IgD-negative memory B cell (primary cell): ENCODE measurements around the gene CDCA3. TPM values are rescaled to one million over a fixed set of nuclear protein-coding genes. Genes with fewer than 3 reads are reported as not detected.

Source experiments
- H3K27ac Mint-ChIP-seq, 3 donors: one replicate each; pipeline ENCODE4 v1.8.0; 2020 to 2022; ENCODE audit warnings: mild to moderate bottlenecking in 3 of 3, mixed read lengths in 3 of 3, moderate library complexity in 1 of 3
- H3K27me3 Mint-ChIP-seq: one replicate; pipeline ENCODE4 v1.8.0; 2021; ENCODE audit warnings: mixed read lengths
- H3K36me3 Mint-ChIP-seq: one replicate; pipeline ENCODE4 v1.8.0; 2020; ENCODE audit warnings: mild to moderate bottlenecking, mixed read lengths
- H3K4me1 Mint-ChIP-seq, 3 donors: one replicate each; pipeline ENCODE4 v1.8.0; 2020 to 2022; ENCODE audit warnings: mixed read lengths in 3 of 3, mild to moderate bottlenecking in 1 of 3
- H3K4me3 Mint-ChIP-seq, 4 donors: one replicate each; pipeline ENCODE4 v1.8.0; 2020 to 2022; ENCODE audit warnings: mild to moderate bottlenecking in 4 of 4, mixed read lengths in 4 of 4, moderate library complexity in 3 of 4
- H3K9me3 Mint-ChIP-seq, 3 donors: one replicate each; pipeline ENCODE4 v1.8.0; 2020 to 2021; ENCODE audit warnings: mixed read lengths in 3 of 3, mild to moderate bottlenecking in 1 of 3
- polyA plus RNA-seq: library from polyadenylated mRNA; unstranded; fragments of 300-500 nt; fragmentation: Illumina TruSeq; gene quantifications from one replicate; pipeline ENCODE4 v1.2.3, GENCODE V29; 2021

The CDCA3 gene
- polyA plus RNA-seq, 1 donor from 2014 or later, result 0.60 TPM

GRCh38 chr12:6816598-6816997, 34.5 kb downstream of the CDCA3 start:
- H3K27ac Mint-ChIP-seq, result peak overlapping the region in 1 of 3 donors; percentile 29
- peaks cover 2% of the 10 kb centered on the region for H3K36me3 Mint-ChIP-seq
- peaks cover 10 to 13% (median 13%) of the 10 kb centered on the region in 3 donors for H3K4me1 Mint-ChIP-seq
- no peak overlapping the region for H3K4me3 Mint-ChIP-seq
- peaks cover 13% of the 10 kb centered on the region for H3K27me3 Mint-ChIP-seq
- H3K9me3 Mint-ChIP-seq, result peaks cover 0 to 2% (median 0%) of the 10 kb centered on the region in 3 donors

DNA sequence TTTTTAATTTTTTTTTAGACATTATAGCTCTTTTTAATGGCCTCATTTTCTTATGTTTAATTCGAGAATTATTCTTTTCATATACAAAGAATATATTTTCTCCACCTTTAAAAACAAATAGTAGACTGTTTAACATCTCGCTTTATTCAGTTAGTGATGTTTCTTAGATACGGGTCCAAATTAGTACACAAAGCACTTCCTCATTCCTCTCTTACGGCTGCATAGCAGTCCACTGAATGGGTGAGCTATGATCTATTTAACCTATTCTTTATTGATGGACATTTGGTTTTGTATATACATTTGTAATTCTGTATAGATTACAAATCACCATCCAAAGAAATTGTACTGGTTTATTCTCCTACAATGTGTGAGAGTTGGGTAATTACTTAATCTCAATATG, 37.7 kb downstream of the CDCA3 start:
- Mint-ChIP-seq H3K27ac (no peak overlapping the region), H3K4me1 (peaks cover 10 to 14% (median 13%) of the 10 kb centered on the region in 3 donors), H3K4me3 (peak overlapping the region in 1 of 4 donors; percentile 21), H3K27me3 (peaks cover 5% of the 10 kb centered on the region), H3K36me3 (no peaks in the 10 kb centered on the region), H3K9me3 (peaks cover 0 to 2% (median 0%) of the 10 kb centered on the region in 3 donors)

DNA sequence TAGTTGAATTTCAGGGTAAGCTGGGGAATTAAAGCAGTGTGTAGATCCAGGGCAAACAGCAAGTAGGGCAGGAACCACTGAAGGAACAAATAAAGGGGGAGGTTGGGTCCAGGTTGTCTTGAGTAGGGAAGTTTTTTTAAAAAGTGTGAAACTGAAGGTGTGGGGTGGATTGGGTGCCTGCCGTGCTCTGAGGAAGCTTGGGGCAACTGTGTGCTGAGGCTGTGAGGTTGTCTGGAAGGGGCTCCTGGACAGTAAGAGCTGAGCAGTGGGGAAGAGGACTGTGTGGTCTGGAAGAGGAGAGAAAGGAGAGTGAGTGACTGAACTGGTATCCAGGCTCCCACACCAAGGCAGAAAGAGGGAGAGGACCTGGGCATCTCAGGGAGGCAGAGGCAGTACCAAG, 40.3 kb downstream of the CDCA3 start:
- Mint-ChIP-seq H3K9me3 (peaks cover 0 to 2% (median 0%) of the 10 kb centered on the region in 3 donors), H3K4me3 (no peak overlapping the region), H3K36me3 (no peaks in the 10 kb centered on the region), H3K27ac (peak overlapping the region in 2 of 3 donors; percentile 65 to 76), H3K4me1 (peaks cover 9 to 14% (median 10%) of the 10 kb centered on the region in 3 donors), H3K27me3 (peaks cover 5% of the 10 kb centered on the region)

- peaks cover 2% of the 10 kb centered on the region for H3K36me3 Mint-ChIP-seq
- peak overlapping the region in 1 of 3 donors; percentile 40 for H3K27ac Mint-ChIP-seq
- H3K27me3 Mint-ChIP-seq, result peaks cover 2% of the 10 kb centered on the region
- H3K9me3 Mint-ChIP-seq, result peaks cover 0 to 1% (median 0%) of the 10 kb centered on the region in 3 donors
- H3K4me1 Mint-ChIP-seq, result peaks cover 9 to 14% (median 10%) of the 10 kb centered on the region in 3 donors
- H3K4me3 Mint-ChIP-seq, result no peak overlapping the region
Measured at GRCh38 chr12:6809056-6809455, 42.0 kb downstream of the CDCA3 start.

- H3K9me3 Mint-ChIP-seq, result peaks cover 0 to 2% (median 0%) of the 10 kb centered on the region in 3 donors
- peaks cover 3 to 8% (median 5%) of the 10 kb centered on the region in 3 donors for H3K4me1 Mint-ChIP-seq
- peaks cover 2% of the 10 kb centered on the region for H3K36me3 Mint-ChIP-seq
- peaks cover 2% of the 10 kb centered on the region for H3K27me3 Mint-ChIP-seq
- H3K4me3 Mint-ChIP-seq, result no peak overlapping the region
- H3K27ac Mint-ChIP-seq, result no peak overlapping the region
Measured at GRCh38 chr12:6807170-6807569, 43.9 kb downstream of the CDCA3 start.

DNA sequence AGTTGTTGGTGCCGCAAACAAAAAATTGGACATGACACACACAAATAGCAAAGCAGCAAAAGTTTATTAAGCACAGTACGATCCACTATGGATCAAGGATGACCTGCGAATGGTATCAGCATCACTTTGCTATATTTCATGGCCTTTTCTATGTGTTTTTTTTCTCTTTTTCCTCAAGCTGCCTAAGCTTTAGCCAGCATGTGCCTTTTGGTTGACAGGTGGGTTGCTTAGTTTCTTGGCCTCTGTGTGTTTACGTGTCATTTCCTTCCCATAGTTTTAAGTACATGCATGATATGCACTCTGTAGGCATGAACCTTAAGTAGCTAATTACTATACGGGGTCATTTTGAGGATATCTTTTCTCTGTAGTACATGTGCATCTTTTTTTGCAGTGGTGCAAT, 51.9 kb downstream of the CDCA3 start:
- H3K9me3 Mint-ChIP-seq, result peaks cover 0 to 1% (median 0%) of the 10 kb centered on the region in 3 donors
- H3K36me3 Mint-ChIP-seq, result peaks cover 1% of the 10 kb centered on the region
- no peaks in the 10 kb centered on the region for H3K4me1 Mint-ChIP-seq
- H3K27ac Mint-ChIP-seq, result no peak overlapping the region
- H3K4me3 Mint-ChIP-seq, result no peak overlapping the region
- peaks cover 17% of the 10 kb centered on the region for H3K27me3 Mint-ChIP-seq

Other genes starting within 250 kb of the CDCA3 start
- gene CHD4, start 243.9 kb downstream of the CDCA3 start, polyA plus RNA-seq, result 55.2 TPM
- gene LPAR5, start 215.3 kb downstream of the CDCA3 start, polyA plus RNA-seq, result 63.6 TPM
- 5.8 TPM for gene ACRBP, start 203.9 kb downstream of the CDCA3 start, polyA plus RNA-seq
- 76.6 TPM for gene ING4, start 188.2 kb downstream of the CDCA3 start, polyA plus RNA-seq
- gene ZNF384, start 161.9 kb downstream of the CDCA3 start, polyA plus RNA-seq, result 32.5 TPM
- not detected for gene PIANP, start 150.5 kb downstream of the CDCA3 start, polyA plus RNA-seq
- 36.8 TPM for gene COPS7A, start 127.2 kb downstream of the CDCA3 start, polyA plus RNA-seq
- 152 TPM for gene MLF2, start 98.1 kb downstream of the CDCA3 start, polyA plus RNA-seq
- 2.5 TPM for gene PTMS, start 84.9 kb downstream of the CDCA3 start, polyA plus RNA-seq
- 0.88 TPM for gene LAG3, start 78.8 kb downstream of the CDCA3 start, polyA plus RNA-seq
- gene CD4, start 61.8 kb downstream of the CDCA3 start, polyA plus RNA-seq, result 6.6 TPM
- gene GPR162, start 29.5 kb downstream of the CDCA3 start, polyA plus RNA-seq, result not detected
- gene P3H3, start 22.9 kb downstream of the CDCA3 start, polyA plus RNA-seq, result not detected
- gene GNB3, start 10.4 kb downstream of the CDCA3 start, polyA plus RNA-seq, result not detected
- 33.2 TPM for gene USP5, start 864 bp upstream of the CDCA3 start, polyA plus RNA-seq
- gene TPI1, start 16.2 kb upstream of the CDCA3 start, polyA plus RNA-seq, result 490 TPM
- gene SPSB2, start 22.0 kb upstream of the CDCA3 start, polyA plus RNA-seq, result 10.6 TPM
- 4.9 TPM for gene LRRC23, start 53.5 kb upstream of the CDCA3 start, polyA plus RNA-seq
- 21.7 TPM for gene ENO2, start 63.3 kb upstream of the CDCA3 start, polyA plus RNA-seq
- 1.4 TPM for gene ATN1, start 76.7 kb upstream of the CDCA3 start, polyA plus RNA-seq
- not detected for gene RNU7-1, start 92.5 kb upstream of the CDCA3 start, polyA plus RNA-seq
- 141 TPM for gene C12orf57, start 92.7 kb upstream of the CDCA3 start, polyA plus RNA-seq
- gene PTPN6, start 100.1 kb upstream of the CDCA3 start, polyA plus RNA-seq, result 1,038 TPM
- 123 TPM for gene PHB2, start 119.4 kb upstream of the CDCA3 start, polyA plus RNA-seq
- 62.0 TPM for gene EMG1, start 119.6 kb upstream of the CDCA3 start, polyA plus RNA-seq
- gene LPCAT3, start 167.2 kb upstream of the CDCA3 start, polyA plus RNA-seq, result 11.6 TPM
- not detected for gene C1S, start 209.4 kb upstream of the CDCA3 start, polyA plus RNA-seq
- gene C1R, start 241.2 kb upstream of the CDCA3 start, polyA plus RNA-seq, result not detected